WTC11 (cell line): ENCODE results near the gene NEMP1. TPM values are rescaled to one million over a fixed set of nuclear protein-coding genes. Genes with fewer than 3 reads are reported as not detected.

Experiments
- ATAC-seq: fragments of 200-7000 bp; cut with Tn5 transposase; 2 replicates; pipeline ENCODE4 v1.10.0; 2021; ENCODE audit warnings: mild to moderate bottlenecking, moderate library complexity
- CTCF ChIA-PET: fragments of 300-600 bp; sonication (Branson Sonifier 250); formaldehyde crosslinking; loops from one replicate; lab custom pipeline; 2021; ENCODE audit warnings: antibody characterized with exemption; lab: Charles Lee
- POLR2A ChIA-PET: fragments of 350-600 bp; sonication (Branson Sonifier 250); formaldehyde crosslinking; loops from one replicate; lab custom pipeline; 2021; ENCODE audit warnings: antibody characterized with exemption; lab: Charles Lee
- DNase-seq: peaks from one replicate; pipeline ENCODE4 v3.0.0; 2021; ENCODE audit warnings: low spot score
- H3K27ac Mint-ChIP-seq: 2 replicates; pipeline ENCODE4 v1.8.0; 2021; ENCODE audit warnings: mixed read lengths
- H3K27me3 Mint-ChIP-seq: 2 replicates; pipeline ENCODE4 v1.8.0; 2021; ENCODE audit warnings: low read depth, mild to moderate bottlenecking, moderate library complexity, mixed read lengths
- H3K36me3 Mint-ChIP-seq: 2 replicates; pipeline ENCODE4 v1.8.0; 2021; ENCODE audit warnings: mixed read lengths
- H3K4me1 Mint-ChIP-seq: 2 replicates; pipeline ENCODE4 v1.8.0; 2022; ENCODE audit warnings: mixed read lengths
- H3K4me3 Mint-ChIP-seq: 2 replicates; pipeline ENCODE4 v1.8.0; 2021; ENCODE audit warnings: mild to moderate bottlenecking, moderate library complexity, mixed read lengths
- H3K9me3 Mint-ChIP-seq: 2 replicates; pipeline ENCODE4 v1.8.0; 2021; ENCODE audit warnings: mixed read lengths
- ATF1 ChIP-seq: sonication (generic); formaldehyde crosslinking; IDR thresholded peaks from 2 replicates; pipeline ENCODE4 v1.8.1; 2023; ENCODE audit warnings: mild to moderate bottlenecking, moderate library complexity, missing genetic modification reagents
- FOXJ3 ChIP-seq: sonication (generic); formaldehyde crosslinking; IDR thresholded peaks from 2 replicates; pipeline ENCODE4 v1.9.0; 2021; ENCODE audit warnings: missing genetic modification reagents, mild to moderate bottlenecking, borderline replicate concordance
- NR2C2 ChIP-seq: sonication (generic); formaldehyde crosslinking; IDR thresholded peaks from 2 replicates; pipeline ENCODE4 v1.8.0; 2022; ENCODE audit warnings: mild to moderate bottlenecking, missing genetic modification reagents
- NR3C1 ChIP-seq: sonication (generic); formaldehyde crosslinking; conservative IDR thresholded peaks from 2 replicates; pipeline ENCODE4 v1.8.1; 2023; ENCODE audit warnings: low read depth, mild to moderate bottlenecking, missing genetic modification reagents
- PRDM15 ChIP-seq: sonication (generic); formaldehyde crosslinking; IDR thresholded peaks from 2 replicates; pipeline ENCODE4 v1.8.0; 2022; ENCODE audit warnings: missing genetic modification reagents
- PREB ChIP-seq: sonication (generic); formaldehyde crosslinking; IDR thresholded peaks from 2 replicates; pipeline ENCODE4 v1.8.1; 2022; ENCODE audit warnings: mild to moderate bottlenecking, missing genetic modification reagents, moderate library complexity, borderline replicate concordance
- RORB ChIP-seq: fragments of 250-450 bp; sonication (Bioruptor Pico); IDR thresholded peaks from 2 replicates; pipeline ENCODE4 v1.9.0; 2021; ENCODE audit warnings: mild to moderate bottlenecking
- SMAD4 ChIP-seq: sonication (generic); formaldehyde crosslinking; IDR thresholded peaks from 2 replicates; pipeline ENCODE4 v1.8.0; 2022; ENCODE audit warnings: mild to moderate bottlenecking, missing genetic modification reagents
- SP1 ChIP-seq: sonication (generic); formaldehyde crosslinking; conservative IDR thresholded peaks from 2 replicates; pipeline ENCODE4 v1.8.1; 2022; ENCODE audit warnings: missing genetic modification reagents
- TCF7 ChIP-seq: sonication (generic); formaldehyde crosslinking; IDR thresholded peaks from 2 replicates; pipeline ENCODE4 v1.8.0; 2022; ENCODE audit warnings: mild to moderate bottlenecking, low read depth, missing genetic modification reagents, moderate library complexity
- TEAD1 ChIP-seq: sonication (generic); formaldehyde crosslinking; IDR thresholded peaks from 2 replicates; pipeline ENCODE4 v1.8.0; 2022; ENCODE audit warnings: mild to moderate bottlenecking, missing genetic modification reagents
- ZBTB43 ChIP-seq: sonication (generic); formaldehyde crosslinking; IDR thresholded peaks from 2 replicates; pipeline ENCODE4 v1.8.1; 2023; ENCODE audit warnings: mild to moderate bottlenecking, missing genetic modification reagents
- ZNF121 ChIP-seq: sonication (generic); formaldehyde crosslinking; IDR thresholded peaks from 2 replicates; pipeline ENCODE4 v1.8.0; 2023; ENCODE audit warnings: missing genetic modification reagents
- ZNF219 ChIP-seq: sonication (generic); formaldehyde crosslinking; IDR thresholded peaks from 2 replicates; pipeline ENCODE4 v1.8.0; 2023; ENCODE audit warnings: missing genetic modification reagents, mild to moderate bottlenecking, borderline replicate concordance
- ZNF317 ChIP-seq: sonication (generic); formaldehyde crosslinking; IDR thresholded peaks from 2 replicates; pipeline ENCODE4 v1.8.1; 2023; ENCODE audit warnings: low read depth, mild to moderate bottlenecking, moderate library complexity, missing genetic modification reagents, borderline replicate concordance
- total RNA-seq: library from RNA; stranded (reverse); gene quantifications from 3 replicates; pipeline ENCODE4 v1.2.3, GENCODE V29; 2021

Gene NEMP1
- total RNA-seq, 1 experiment from 2014 or later: 41.9 TPM

- POLR2A ChIA-PET: no interaction called here
- no peak overlapping the region for H3K27ac Mint-ChIP-seq
Observed at GRCh38 chr12:57010627-57011247, 67.9 kb downstream of the NEMP1 start.

GRCh38 chr12:57009949-57010626, 68.5 kb downstream of the NEMP1 start:
- ChIA-PET CTCF (interaction anchor here (0.6 to 3.3 kb wide), 9 partner anchors 9 to 173 kb away, joined by 3 to 33 read pairs (median 3); partner anchors contain the start of genes NAB2 and STAT6), POLR2A (no interaction called here)
- H3K27me3 Mint-ChIP-seq: peaks cover 4% of the 10 kb centered on the region
- DNase-seq: no peak
- H3K36me3 Mint-ChIP-seq: no peaks in the 10 kb centered on the region
- no peak overlapping the region for H3K4me3 Mint-ChIP-seq
- H3K4me1 Mint-ChIP-seq: peaks cover 62% of the 10 kb centered on the region
- H3K27ac Mint-ChIP-seq: no peak overlapping the region
- TF ChIP-seq FOXJ3 (CRISPR knock-in tag) (no peak), RORB (no peak), NR3C1 (CRISPR knock-in tag) (no peak), PRDM15 (peak; percentile 89), ATF1 (CRISPR knock-in tag) (no peak)
- TF ChIP-seq, all 79 proteins: peak for 1
- H3K9me3 Mint-ChIP-seq: no peaks in the 10 kb centered on the region
- ATAC-seq: no peak

More at GRCh38 chr12:57010627-57011247, 67.9 kb downstream of the NEMP1 start:
- peaks cover 4% of the 10 kb centered on the region for H3K27me3 Mint-ChIP-seq
- no peaks in the 10 kb centered on the region for H3K36me3 Mint-ChIP-seq
- DNase-seq (no peak), ATAC-seq (no peak)
- H3K4me3 Mint-ChIP-seq: no peak overlapping the region
- CTCF ChIA-PET: interaction anchor here (0.6 to 3.3 kb wide), 12 partner anchors 9 to 172 kb away, joined by 3 to 33 read pairs (median 3); partner anchors contain the start of gene STAT6
- H3K4me1 Mint-ChIP-seq: peaks cover 56% of the 10 kb centered on the region
- no peaks in the 10 kb centered on the region for H3K9me3 Mint-ChIP-seq
- TF ChIP-seq PRDM15 (peak; percentile 80), SMAD4 (CRISPR knock-in tag) (no peak)

- Mint-ChIP-seq H3K9me3 (no peaks in the 10 kb centered on the region), H3K4me3 (no peak overlapping the region), H3K4me1 (peaks cover 56% of the 10 kb centered on the region), H3K27me3 (no peaks in the 10 kb centered on the region), H3K36me3 (peaks cover 14% of the 10 kb centered on the region), H3K27ac (no peak overlapping the region)
- no peak for DNase-seq
- ChIA-PET POLR2A (no interaction called here), CTCF (interaction anchor here (0.6 to 2.4 kb wide), 19 partner anchors 9 to 451 kb away, joined by 3 to 33 read pairs (median 4); partner anchors contain the start of genes LRP1, NEMP1 and STAT6)
- peak; percentile 11 for ATAC-seq
- TF ChIP-seq ZNF219 (CRISPR knock-in tag) (no peak), TEAD1 (CRISPR knock-in tag) (no peak), PREB (CRISPR knock-in tag) (no peak), PRDM15 (no peak), SP1 (CRISPR knock-in tag) (no peak), ZNF121 (CRISPR knock-in tag) (no peak), NR3C1 (CRISPR knock-in tag) (no peak), TCF7 (CRISPR knock-in tag) (no peak), ZBTB43 (CRISPR knock-in tag) (no peak), ZNF317 (CRISPR knock-in tag) (no peak), NR2C2 (no peak)
Observed at GRCh38 chr12:57008178-57008577, 70.4 kb downstream of the NEMP1 start.
